GDM1 (cell line): ENCODE results near the gene P2RY8.
"Not testable (repeated sequence)": the region's sequence is repeated elsewhere in the genome, so short reads cannot be mapped to it uniquely, and the experiment has no call there.

Experiments
- DNase-seq: peaks from one replicate; lab custom pipeline; 2025; lab: John Stamatoyannopoulos, UW

Gene P2RY8

GRCh38 chrX:1545776-1546408 lies 8.9 kb upstream of the P2RY8 start:
- DNase-seq, result no peak

GRCh38 chrX:1542994-1543725 lies 6.2 kb upstream of the P2RY8 start:
- DNase-seq, result no peak

GRCh38 chrX:1539146-1539545 lies 2.2 kb upstream of the P2RY8 start:
- not testable (repeated sequence) for DNase-seq

GRCh38 chrX:1537716-1538090 lies 718 bp upstream of the P2RY8 start:
- DNase-seq, result not testable (repeated sequence)

GRCh38 chrX:1536712-1537030 lies 314 bp downstream of the P2RY8 start:
- no peak for DNase-seq

GRCh38 chrX:1535241-1536041 lies 1.5 kb downstream of the P2RY8 start:
- peak; percentile 66 for DNase-seq

GRCh38 chrX:1534301-1535168 lies 2.5 kb downstream of the P2RY8 start:
- no peak for DNase-seq

- DNase-seq, result no peak
These were observed 3.9 kb downstream of the P2RY8 start for GRCh38 chrX:1533058-1533457.

- DNase-seq, result no peak
These were observed 5.7 kb downstream of the P2RY8 start for GRCh38 chrX:1531096-1531890.

GRCh38 chrX:1529756-1530155 lies 7.2 kb downstream of the P2RY8 start:
- no peak for DNase-seq

- DNase-seq, result no peak
These were observed 7.7 kb downstream of the P2RY8 start for GRCh38 chrX:1529328-1529727.

GRCh38 chrX:1528884-1529203 lies 8.1 kb downstream of the P2RY8 start:
- DNase-seq, result no peak

- no peak for DNase-seq
These were observed 8.7 kb downstream of the P2RY8 start for GRCh38 chrX:1528186-1528883.

- no peak for DNase-seq
These were observed 9.5 kb downstream of the P2RY8 start for GRCh38 chrX:1527457-1527856.

- no peak for DNase-seq
These were observed 10.4 kb downstream of the P2RY8 start for GRCh38 chrX:1526565-1526964.

GRCh38 chrX:1525583-1526355 lies 11.2 kb downstream of the P2RY8 start:
- no peak for DNase-seq

- DNase-seq, result no peak
These were observed 12.0 kb downstream of the P2RY8 start for GRCh38 chrX:1524874-1525582.

GRCh38 chrX:1522905-1523304 lies 14.1 kb downstream of the P2RY8 start:
- not testable (repeated sequence) for DNase-seq

GRCh38 chrX:1521459-1521956 lies 15.5 kb downstream of the P2RY8 start:
- peak; percentile 73 for DNase-seq
